NCI-H2029 (cell line): ENCODE data around the gene CTNNA3.

Experiments used
- DNase-seq: peaks from one replicate; lab custom pipeline; 2025; lab: John Stamatoyannopoulos, UW

The CTNNA3 gene

DNA sequence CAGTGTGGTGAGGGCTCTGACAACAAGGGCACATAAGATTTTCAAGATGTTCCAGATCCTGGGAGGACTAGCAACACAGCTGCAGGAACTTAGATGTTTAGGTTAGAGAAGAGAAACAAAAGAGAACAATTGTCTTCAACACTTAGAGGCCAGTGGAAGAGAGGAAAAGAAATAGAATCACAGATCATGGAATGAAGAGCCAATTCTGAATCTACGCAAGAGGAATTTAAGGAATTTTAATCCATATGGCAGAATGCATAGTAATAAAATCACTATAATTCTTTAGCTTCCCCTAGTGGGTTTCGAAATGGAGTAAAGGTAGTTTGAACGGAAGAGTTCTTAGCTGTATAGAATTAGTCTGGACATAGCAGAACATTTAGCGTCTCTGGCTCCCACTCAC, 884.8 kb downstream of the CTNNA3 start:
- no peak for DNase-seq

DNA sequence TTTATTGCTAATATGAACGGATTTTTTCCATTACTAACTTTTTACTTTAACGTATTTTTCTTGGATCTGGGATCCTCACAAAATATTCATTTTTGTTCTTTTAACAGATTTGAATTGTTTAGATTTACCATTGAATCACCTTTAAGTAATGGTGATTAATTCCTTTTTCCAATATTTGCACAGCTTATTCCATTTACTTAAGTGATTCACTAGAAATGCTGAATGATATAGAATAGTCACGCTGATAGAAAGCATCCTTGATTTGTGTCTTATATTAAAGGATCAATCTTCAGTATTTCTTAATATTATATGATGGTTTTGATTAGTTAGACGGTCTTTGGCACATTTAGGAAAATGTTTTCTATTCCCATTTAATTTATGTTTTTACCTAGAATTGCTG, 886.6 kb downstream of the CTNNA3 start:
- no peak for DNase-seq

DNA sequence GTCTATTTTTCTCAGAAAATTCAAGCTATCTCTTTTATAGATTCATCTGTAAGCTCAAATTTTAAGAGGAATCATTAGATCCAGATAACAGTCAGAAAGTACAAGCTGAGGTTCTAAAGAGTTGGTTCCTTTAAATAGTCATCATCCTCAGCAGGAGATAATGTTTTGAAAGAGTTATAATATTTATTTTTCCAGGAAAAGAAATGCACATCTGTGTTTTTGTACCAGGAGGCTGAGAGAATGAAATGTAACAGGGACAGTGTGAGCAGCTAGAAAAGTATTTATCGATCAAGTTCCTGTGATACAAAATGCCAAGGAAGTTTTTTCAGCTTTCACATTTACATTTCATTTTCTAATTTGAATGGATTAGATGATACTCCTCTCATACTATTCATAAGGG, 890.4 kb downstream of the CTNNA3 start:
- DNase-seq = no peak

DNA sequence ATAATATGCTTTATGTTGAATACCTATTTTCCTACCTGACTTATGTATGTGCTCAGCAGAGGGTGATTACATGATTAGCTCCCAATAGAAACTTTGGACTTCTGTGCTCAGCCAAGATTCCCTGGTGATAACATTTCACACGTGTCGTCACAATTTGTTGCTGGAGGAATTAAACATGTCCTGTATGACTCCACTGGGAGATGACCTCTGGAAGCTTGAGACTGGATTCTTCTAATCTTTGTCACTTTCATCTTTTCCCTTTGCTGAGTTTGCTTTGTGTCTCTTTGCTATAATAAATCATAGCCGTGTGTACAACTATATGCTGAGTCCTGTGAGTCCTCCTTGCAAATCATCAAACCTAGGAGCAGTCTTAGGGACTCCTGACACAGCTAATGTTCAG, 891.0 kb downstream of the CTNNA3 start:
- DNase-seq = no peak

DNA sequence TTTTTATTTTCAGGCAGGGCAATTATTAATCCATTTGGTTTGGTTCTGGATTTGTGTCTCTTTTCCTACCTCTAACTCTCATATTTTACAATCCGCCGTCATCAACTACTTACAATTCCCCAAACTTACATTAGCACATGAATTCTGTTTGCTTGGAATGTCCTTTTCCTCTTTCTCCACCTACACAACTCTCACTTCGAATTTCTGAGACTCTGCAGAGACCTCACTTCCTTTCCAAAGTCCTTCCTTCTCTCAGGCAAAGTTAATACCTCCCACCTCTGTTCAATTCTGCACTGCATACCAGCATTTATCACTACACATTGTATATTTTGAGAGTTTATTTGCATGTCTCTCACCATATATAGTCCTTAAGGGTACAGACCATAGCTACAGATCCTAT, 892.8 kb downstream of the CTNNA3 start:
- no peak for DNase-seq

DNA sequence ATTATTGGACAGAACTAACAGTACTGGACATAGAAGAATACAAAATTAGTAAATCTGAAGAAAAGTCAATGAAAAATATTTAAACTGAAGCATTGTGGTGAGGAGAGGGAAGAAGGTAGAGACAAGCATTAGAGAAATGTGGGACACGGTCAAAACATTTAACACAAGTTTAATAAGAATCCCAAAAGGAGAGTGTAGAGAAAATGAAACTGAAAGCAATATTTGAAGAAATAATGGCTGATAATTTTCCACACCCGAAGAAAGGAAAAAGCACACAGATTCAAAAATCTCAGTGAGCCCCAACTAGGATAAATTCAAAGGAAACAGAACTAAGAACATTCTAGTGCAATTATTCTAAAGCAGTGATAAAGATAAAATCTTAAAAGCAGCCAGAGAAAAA, 896.5 kb downstream of the CTNNA3 start:
- DNase-seq = no peak

DNA sequence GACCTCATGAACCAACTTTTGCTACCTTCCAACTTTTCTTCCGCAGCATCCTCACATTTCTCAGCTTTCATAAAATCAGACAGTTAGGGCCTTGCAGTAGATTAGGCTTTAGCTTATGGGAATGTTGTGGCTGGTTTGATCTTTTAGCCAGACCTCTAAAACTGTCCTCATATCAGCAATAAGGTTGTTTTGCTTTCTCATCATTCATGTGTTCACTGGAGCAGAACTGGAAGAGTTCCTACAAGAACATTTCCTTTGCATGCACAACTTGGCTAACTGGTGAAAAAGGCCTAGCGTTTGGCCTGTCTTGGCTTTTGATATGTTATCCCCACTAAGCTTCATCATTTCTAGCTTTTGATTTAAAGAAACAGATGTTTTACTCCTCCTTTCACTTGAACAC, 900.1 kb downstream of the CTNNA3 start:
- no peak for DNase-seq

DNA sequence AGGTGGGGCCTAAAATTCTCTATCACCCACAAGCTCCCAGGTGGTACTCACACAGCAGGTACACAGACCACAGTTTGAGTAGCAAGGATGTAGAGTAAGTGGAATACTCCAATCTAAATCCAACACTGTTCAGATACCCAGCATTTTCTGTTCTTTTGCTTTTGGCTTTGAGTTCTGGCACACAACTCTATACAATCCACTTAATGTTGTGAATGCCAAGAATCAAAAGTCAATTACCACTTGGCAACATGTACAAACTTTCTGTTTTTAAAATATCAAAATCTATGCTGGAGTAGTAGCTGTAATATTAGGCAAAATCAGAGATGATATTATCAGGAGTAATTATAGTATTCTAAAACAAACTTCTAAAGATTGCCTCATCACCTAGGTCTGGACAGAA, 903.6 kb downstream of the CTNNA3 start:
- no peak for DNase-seq

DNA sequence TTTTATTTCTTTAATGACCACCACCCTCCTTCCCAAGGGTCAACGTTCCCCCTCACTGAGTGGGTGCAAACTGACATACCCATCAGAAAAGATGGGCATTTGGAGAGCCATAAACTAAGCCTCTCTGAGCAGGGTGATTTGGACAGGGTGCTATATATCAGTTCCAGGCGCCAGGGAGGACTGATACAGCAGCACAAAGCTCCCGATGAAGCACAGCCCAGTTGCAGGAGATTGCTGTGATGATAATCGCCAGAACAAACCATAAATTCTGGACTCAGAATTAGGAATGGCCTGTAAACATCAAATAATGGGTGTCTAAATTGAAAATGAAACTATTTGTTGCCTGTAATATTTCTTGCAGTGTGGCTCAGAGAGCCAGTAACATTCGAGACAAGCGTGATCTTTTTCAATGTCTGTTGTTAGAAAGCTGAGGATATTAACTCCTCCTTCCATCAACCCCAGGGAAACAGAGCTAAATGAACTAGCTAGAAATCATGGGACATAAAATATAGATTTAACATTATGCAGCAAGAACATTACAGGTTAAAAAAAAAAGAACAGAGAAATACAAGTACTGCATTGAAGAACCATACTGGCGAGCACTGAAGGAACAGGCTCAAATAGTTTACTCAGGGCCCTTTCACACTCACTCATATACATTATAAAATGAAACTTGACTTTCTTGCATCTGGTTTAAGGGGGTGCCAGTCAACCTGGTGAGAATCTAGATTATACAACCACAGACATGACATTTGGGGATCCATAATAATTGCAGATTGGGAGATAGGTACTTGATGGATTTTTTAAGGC, 907.6 kb downstream of the CTNNA3 start:
- DNase-seq = no peak

DNA sequence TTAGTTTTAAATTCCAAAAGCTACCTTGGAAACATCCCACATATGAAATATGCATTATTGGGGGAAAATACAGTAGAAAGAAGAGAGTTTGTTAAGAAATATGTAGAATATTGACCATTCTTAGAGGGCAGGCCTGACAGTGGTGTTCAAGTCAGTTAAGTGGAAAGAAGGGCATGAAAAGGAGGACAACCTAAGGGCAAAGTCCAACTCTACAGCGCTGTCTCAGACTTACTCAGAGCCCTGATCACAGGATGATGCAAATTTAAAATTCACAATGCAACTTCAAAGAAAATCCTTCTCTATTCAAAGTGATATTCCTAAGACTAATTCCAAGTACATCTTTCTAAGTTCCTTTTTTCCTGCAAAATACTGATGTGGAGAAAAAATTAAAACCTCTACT, 909.3 kb downstream of the CTNNA3 start:
- DNase-seq = no peak

DNA sequence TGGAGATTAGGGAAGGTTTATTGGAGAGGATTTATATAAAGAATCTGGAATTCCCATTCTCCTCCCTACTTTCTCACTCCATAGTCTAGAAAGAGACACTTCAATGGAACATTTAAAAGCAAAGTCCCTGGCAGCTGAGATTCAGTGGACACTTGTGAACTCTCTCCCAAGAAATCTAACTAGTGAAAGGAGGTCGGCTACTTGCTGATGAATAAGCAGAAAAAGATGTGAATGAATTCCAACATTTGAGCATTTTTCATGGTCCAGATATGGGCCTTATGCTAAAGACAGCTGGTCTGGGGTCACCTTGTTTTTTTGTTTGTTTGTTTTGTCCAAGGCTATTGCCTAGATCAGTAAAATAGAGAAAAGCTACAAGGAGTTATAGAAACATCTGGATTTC, 911.2 kb downstream of the CTNNA3 start:
- DNase-seq = no peak

DNA sequence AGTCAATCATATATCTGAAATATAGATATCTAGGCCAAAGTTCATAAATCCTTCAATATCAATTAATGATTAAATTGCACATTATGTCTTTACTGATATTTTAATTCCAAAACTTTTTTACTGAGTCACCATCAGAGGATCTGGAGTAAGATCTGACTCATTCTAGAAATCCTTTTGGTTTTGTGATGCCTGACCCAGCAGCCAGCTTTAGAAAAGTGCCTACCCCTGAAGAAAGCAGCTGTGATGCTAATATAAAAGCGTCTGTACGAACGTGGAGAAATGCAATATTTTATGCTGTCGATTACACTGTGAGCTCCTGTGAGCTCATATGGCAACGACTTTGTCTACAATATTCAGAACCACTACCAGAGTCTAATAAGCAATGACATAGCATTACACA, 912.7 kb downstream of the CTNNA3 start:
- no peak for DNase-seq

DNA sequence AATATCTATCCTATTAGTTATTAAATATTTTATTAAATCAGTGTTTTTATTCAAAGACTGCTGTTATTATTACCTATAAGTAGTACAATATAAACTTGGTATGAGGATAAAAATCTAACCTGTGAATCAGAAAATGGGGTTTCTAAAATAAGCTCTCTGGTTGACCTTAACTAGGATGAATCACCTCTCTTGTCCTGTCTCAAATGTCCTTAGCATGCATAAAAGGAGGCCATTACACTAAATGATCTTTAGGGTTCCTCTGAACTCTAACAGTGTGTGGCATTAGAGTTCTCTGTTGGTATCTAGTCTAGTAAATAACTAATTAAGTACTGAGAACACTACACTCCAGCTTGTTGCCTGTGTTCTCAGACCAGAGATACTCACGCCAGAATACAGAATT, 913.2 kb downstream of the CTNNA3 start:
- DNase-seq = no peak

DNA sequence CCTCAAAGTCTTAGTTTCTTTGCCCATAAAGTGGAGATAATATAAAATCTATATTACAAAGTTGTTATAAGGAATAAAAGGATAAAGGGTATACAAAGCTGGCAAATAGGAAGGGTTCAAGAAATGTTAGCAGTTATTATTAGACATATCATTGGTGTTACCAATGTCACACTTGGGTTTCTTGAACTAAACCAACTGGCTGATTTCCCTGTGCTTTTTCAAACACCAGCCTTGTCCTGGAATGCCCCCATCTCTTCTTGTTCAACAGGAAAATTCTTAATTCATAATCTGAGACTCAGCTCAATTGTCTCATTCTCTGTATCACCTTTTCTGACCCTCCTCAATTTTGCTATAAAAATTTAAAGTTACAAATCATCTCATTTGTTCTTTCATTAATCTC, 913.9 kb downstream of the CTNNA3 start:
- no peak for DNase-seq

DNA sequence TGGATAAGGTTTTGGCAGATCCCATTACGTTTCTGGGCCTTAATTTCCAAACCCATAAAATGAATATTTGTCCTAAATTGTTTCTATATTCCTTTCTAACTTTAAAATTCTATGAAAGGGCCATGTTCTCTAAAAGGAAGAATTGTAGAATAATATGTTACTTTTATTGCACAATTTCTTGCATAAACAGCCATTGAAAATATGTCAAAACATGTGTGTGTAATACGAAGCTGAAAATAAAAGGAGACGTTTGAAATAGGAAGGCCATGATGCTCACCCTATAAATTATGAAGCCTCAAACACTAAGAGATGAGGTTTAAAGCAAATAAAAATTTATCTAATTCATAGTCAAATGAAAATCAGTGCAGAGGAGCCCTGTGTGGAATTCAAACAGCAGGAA, 915.2 kb downstream of the CTNNA3 start:
- DNase-seq = no peak

DNA sequence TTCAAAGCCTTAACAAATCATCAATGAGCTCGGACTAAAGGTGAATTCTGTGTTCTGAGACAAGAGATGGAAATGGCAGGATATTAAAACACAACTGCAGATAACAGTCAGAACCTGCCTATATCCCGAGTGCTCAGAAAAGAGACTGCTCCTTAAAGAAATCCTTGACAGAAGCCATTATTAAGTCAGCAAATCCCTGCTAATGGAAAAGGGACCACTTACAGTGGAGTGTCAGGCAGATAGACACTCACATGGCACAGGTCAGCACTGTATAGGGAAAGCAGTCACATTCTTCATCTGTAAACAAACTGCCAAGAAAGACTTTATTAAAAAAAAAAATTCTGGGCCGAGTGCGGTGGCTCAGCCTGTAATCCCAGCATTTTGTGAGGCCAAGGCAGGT, 917.6 kb downstream of the CTNNA3 start:
- DNase-seq = no peak

DNA sequence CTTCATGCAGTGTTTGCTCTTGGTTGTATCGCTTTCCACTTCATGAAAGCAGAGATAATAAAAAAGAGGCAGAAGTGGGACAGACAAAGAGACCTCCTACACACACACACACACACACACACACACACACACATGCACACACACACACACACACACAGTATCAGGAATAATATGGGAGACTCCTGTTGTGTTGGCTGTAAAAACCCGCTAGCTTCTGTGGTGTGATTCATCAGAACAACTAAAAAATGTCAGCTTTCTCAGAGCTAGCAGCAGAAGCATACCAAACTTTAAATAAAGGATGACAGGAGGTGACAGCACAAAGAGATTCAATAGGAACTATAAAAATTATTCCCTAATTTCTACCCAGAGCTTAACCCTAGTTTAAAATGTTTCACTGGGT, 918.3 kb downstream of the CTNNA3 start:
- no peak for DNase-seq

DNA sequence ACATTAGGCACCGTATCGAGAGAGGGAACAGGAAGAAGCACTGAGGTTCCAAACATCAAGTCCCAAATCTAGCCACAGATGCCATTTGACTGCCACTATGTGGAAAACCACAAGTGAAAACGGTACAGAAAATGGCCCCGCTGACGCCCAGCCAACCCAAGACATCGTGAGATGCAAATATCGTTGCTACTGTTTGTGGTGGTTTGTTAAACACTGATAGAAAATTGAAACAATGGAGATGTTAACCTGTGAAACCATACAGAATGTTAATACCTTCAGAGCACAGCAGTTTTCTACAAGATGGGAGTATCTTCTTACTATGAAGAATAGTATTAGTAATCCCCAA, 922.5 kb downstream of the CTNNA3 start:
- DNase-seq = no peak

DNA sequence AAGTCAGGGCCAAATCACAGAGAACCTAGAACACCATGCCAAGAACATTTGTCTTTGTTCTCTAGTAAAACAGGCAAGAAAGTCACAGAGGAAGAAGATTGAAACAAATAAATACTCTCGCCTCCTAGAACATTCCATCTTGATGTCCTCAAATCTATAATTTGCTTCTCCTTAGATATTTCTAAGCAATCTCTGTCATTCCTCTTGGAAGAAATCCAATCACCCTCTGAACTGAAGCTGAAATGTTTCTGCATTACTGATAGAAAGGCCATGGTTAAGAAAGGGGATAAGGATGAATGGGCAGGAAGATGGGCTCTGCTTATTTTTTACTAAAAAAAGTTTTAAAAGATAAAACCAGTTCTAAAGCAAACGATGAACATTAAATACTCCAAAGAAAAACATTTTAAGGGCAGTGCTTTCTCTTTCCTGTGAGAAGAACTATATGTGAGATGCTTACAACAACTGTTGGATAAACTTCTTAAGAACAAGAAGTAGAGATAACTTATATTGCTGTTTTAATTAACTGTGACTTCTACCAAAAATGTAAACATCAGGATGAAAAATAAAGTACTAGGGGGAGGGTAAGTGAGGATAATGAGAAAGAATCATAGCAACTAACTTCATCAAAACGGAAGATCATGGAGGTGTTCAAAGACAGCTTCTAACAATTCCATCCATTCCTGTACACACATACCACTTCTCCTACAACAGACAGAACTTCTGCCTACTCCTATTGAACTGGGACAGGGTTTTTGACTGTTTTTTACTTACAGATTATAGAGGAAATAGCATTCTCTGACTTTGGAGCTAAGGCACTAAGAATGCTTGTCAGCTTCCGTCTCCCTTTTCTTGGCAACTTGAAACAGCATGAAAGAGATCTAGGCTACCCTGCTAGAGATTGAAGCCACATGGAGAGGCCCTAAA, 923.2 kb downstream of the CTNNA3 start:
- DNase-seq = no peak

DNA sequence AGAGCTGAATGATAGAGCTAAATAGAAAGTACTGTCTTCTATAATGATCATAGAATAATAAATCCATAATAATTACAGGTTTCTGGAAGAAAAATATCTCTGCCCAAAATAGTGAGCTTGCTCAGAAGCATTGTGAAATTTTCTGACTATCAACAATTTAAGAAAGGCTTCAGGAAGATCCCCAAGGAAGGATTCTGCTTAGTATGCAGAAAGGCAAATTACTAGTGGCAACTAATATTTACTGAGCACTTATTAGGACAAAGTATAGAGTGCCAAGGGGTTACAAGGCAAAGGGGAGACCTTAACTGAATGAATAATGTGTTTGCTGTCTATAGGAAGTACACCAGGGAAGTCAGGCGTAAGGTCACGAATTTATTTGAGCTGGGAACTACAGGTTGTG, 928.3 kb downstream of the CTNNA3 start:
- no peak for DNase-seq

DNA sequence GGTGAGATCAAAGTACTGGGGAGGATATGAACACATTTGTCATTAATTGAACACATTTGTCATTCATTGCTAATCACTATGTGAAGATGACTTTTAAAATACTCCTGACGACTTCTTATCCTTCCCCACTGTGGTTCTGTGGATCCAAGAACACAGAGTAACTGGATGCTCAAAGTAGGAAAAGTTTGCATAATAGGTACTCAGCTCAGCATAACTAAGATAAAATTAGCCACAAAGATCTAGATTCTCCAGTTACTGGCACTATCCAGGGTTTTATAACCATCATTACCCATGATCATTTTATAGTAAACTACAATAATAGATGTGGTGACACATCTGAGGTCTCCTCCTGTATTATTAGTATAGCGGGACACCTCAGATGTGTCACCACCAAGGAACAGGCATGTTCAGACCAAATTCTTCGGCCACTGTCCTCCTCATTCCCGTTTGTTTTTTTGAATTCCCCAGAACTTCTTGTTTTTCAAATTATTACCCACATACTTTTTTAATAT, 933.7 kb downstream of the CTNNA3 start:
- no peak for DNase-seq

DNA sequence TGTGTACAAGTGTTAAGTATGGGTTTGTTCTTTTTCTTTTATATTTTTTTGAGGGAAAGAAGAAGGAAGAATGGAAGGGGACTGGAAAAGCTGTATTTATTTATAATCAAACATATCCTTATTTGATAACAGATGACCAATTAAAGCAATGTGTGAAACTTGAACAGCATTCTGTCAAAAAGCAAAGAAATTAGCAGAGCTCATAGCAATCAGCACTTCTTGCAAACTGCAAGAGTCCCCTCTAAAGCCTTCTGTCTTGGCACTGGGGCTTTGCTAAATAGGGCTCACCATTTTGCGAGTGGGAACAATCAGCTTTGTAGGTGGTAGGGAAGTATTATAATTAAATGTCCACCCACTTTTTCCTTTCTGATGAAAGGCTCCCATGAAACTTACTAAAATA, 935.1 kb downstream of the CTNNA3 start:
- no peak for DNase-seq

DNA sequence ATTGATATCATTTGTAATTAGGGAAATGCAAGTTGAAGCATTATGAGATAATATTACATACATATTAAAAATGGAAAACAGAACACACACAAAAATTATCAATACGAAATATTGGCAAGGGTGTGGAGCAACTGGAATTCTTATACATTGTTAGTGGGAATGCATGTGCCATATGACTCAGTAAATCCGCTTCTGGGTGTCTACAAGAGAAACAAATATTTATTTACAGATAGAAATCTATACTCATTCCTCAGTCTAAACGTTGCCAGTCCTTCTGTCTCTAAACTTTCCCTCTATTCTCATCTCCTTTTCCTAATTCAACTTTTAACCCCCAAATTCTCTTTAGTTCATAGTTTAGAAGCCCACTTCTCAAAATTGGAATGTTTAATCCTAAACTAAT, 940.5 kb downstream of the CTNNA3 start:
- DNase-seq = no peak
